MM.1S (cell line): Measurements from ENCODE around the gene IFT20.

Experiments used
- DNase-seq: peaks from one replicate; pipeline ENCODE4 v3.0.0-alpha.2; 2015
- H2AFZ ChIP-seq: fragments of 300-600 bp; sonication (generic); 2 replicates; pipeline ENCODE4 v1.6.0; 2016; ENCODE audit warnings: antibody characterized with exemption, low read length
- H3F3A ChIP-seq: fragments of 300-600 bp; sonication (generic); 2 replicates; pipeline ENCODE4 v1.6.1; 2016; ENCODE audit warnings: mild to moderate bottlenecking, antibody characterized with exemption, low read length, moderate library complexity, mixed read lengths; ENCODE audit not compliant: insufficient read depth
- H3K27ac ChIP-seq: fragments of 300-600 bp; sonication (generic); 2 replicates; pipeline ENCODE4 v1.5.1; 2016; ENCODE audit warnings: mild to moderate bottlenecking, low read length
- H3K27me3 ChIP-seq: fragments of 300-600 bp; sonication (generic); replicated peaks from 2 replicates; pipeline ENCODE4 v1.6.0; 2016; ENCODE audit warnings: low read length; ENCODE audit not compliant: insufficient read depth
- H3K36me3 ChIP-seq: fragments of 300-600 bp; sonication (generic); replicated peaks from 2 replicates; pipeline ENCODE4 v1.6.1; 2016; ENCODE audit warnings: mild to moderate bottlenecking, low read length, mixed read lengths; ENCODE audit not compliant: insufficient read depth
- H3K4me1 ChIP-seq: fragments of 300-600 bp; sonication (generic); 2 replicates; pipeline ENCODE4 v1.6.1; 2016; ENCODE audit warnings: low read length, mixed read lengths
- H3K4me2 ChIP-seq: fragments of 300-600 bp; sonication (generic); 2 replicates; pipeline ENCODE4 v1.6.0; 2016; ENCODE audit warnings: low read depth, low read length
- H3K4me3 ChIP-seq: fragments of 300-600 bp; sonication (generic); 2 replicates; pipeline ENCODE4 v1.5.1; 2016; ENCODE audit warnings: low read length, mixed read lengths
- H3K79me2 ChIP-seq: fragments of 300-600 bp; sonication (generic); 2 replicates; pipeline ENCODE4 v1.6.1; 2016; ENCODE audit warnings: mixed run types, low read length, mixed read lengths
- H3K9ac ChIP-seq: fragments of 300-600 bp; sonication (generic); 2 replicates; pipeline ENCODE4 v1.6.1; 2016; ENCODE audit warnings: low read length, mixed read lengths
- H3K9me2 ChIP-seq: fragments of 300-600 bp; sonication (generic); replicated peaks from 2 replicates; pipeline ENCODE4 v1.6.1; 2016; ENCODE audit warnings: mild to moderate bottlenecking, low read length, mixed read lengths; ENCODE audit not compliant: insufficient read depth
- H3K9me3 ChIP-seq: fragments of 300-600 bp; sonication (generic); replicated peaks from 2 replicates; pipeline ENCODE4 v1.6.1; 2016; ENCODE audit warnings: mild to moderate bottlenecking, low read length, mixed read lengths; ENCODE audit not compliant: insufficient read depth
- H4K20me1 ChIP-seq: fragments of 300-600 bp; sonication (generic); 2 replicates; pipeline ENCODE4 v1.6.1; 2016; ENCODE audit warnings: mild to moderate bottlenecking, low read length, moderate library complexity, mixed read lengths; ENCODE audit not compliant: insufficient read depth
- EZH2 ChIP-seq: fragments of 300-600 bp; sonication (generic); optimal IDR thresholded peaks from 2 replicates; pipeline ENCODE3; 2017; ENCODE audit warnings: low read depth, mild to moderate bottlenecking, antibody characterized with exemption, low read length, mixed read lengths
- EZH2phosphoT487 ChIP-seq: fragments of 300-600 bp; sonication (generic); IDR thresholded peaks from 2 replicates; pipeline ENCODE4 v1.6.1; 2018; ENCODE audit warnings: antibody characterized with exemption, low read length
- TF ChIP-seq, protein P1 (sequence below): fragments of 300-600 bp; sonication (generic); IDR thresholded peaks from 2 replicates; pipeline ENCODE4 v1.5.1; 2016; ENCODE audit warnings: antibody characterized with exemption, low read length, mixed read lengths

IFT20 gene

DNA sequence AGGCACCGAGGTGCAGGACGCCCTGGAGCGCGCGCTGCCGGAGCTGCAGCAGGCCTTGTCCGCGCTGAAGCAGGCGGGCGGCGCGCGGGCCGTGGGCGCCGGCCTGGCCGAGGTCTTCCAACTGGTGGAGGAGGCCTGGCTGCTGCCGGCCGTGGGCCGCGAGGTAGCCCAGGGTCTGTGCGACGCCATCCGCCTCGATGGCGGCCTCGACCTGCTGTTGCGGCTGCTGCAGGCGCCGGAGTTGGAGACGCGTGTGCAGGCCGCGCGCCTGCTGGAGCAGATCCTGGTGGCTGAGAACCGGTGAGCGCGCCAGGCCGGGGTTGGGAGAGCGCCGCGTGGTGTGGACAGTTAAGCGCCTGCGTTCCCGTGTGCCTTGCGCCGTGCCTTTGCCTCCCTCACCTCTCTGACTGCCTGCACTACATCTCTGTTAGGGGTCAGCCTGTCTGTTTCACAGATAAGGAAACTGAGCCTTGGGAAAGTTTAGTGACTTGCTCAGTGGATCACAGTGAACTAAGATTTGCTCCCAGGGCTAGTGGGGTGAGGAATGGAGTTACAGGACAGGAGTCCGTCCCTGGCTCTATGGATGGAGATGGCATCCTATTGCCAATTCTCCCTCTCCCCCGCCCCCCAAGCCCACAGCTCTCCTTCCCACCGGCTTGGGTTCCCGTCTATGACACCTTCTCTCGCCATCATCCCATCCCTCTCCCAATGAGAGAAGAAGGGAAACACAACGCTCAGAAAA lies 37.1 kb upstream of the IFT20 start:
- Histone ChIP-seq H3K9ac (peak overlapping the region; percentile 45; the same call in 1 of the 2 replicates), H4K20me1 (no peaks in the 10 kb centered on the region), H3K9me3 (no peaks in the 10 kb centered on the region), H3K4me1 (0 out of 2 replicates have a peak, but pooled peaks cover 4% of the 10 kb centered on the region), H3K4me3 (peak overlapping the region; percentile 85), H3K27ac (no peak overlapping the region), H3F3A (peaks cover 15% of the 10 kb centered on the region), H3K9me2 (no peaks in the 10 kb centered on the region), H3K36me3 (no peaks in the 10 kb centered on the region), H3K4me2 (peak overlapping the region; percentile 95), H3K27me3 (no peaks in the 10 kb centered on the region), H3K79me2 (no peaks in the 10 kb centered on the region), H2AFZ (peak overlapping the region; percentile 44)
- TF ChIP-seq EZH2phosphoT487 (no peak), EZH2 (no peak)
- TF ChIP-seq, protein P1, sequence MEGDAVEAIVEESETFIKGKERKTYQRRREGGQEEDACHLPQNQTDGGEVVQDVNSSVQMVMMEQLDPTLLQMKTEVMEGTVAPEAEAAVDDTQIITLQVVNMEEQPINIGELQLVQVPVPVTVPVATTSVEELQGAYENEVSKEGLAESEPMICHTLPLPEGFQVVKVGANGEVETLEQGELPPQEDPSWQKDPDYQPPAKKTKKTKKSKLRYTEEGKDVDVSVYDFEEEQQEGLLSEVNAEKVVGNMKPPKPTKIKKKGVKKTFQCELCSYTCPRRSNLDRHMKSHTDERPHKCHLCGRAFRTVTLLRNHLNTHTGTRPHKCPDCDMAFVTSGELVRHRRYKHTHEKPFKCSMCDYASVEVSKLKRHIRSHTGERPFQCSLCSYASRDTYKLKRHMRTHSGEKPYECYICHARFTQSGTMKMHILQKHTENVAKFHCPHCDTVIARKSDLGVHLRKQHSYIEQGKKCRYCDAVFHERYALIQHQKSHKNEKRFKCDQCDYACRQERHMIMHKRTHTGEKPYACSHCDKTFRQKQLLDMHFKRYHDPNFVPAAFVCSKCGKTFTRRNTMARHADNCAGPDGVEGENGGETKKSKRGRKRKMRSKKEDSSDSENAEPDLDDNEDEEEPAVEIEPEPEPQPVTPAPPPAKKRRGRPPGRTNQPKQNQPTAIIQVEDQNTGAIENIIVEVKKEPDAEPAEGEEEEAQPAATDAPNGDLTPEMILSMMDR: no peak
- no peak for DNase-seq

DNA sequence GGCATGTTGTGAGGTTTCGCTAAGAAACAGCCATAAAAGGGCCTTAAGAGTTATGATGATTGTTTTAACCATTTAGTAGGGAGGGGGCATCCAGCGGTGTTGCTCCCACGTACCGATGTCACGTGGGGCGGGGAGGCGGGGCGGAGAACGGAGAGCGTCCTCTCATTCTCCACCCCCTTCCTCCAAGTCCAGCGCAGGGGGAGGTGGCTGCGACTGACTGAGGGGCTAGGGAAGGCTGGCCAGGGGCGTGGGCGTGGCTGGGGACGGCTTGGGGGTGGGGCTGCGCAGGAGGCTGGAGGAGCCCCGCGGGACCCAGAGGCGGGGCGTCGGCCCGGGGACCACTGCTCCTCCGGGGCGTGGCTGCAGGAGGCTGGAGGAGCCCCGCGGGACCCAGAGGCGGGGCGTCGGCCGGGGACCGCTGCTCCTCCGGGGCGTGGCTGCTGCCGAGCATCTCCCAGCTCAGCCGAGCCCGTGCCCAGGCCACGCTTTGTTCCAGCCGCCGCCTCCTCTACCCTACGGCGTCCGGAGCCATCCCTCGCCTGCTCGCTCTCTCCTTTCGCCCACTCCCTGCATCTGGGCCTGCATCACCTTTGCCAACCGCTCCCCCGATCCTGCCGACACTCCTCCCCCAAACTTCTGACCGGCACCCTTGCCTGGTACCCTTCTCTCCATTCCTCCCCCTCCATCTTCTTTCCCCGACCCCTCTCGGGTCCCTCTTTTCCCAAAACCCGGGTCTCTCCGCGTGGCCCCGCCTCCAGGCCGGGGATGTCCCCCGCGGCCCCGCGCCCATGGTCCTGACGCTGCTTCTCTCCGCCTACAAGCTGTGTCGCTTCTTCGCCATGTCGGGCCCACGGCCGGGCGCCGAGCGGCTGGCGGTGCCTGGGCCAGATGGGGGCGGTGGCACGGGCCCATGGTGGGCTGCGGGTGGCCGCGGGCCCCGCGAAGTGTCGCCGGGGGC lies 36.3 kb upstream of the IFT20 start, which contains the start of gene SARM1:
TSS of gene SARM1 (plus strand) at position 450 of the 958 bp plus-strand sequence. CDS start at position 789, 339 bp downstream.
- DNase-seq: peak; percentile 78
- peak within 1 kb of the TSS; percentile 88 for H2AFZ ChIP-seq
- TF ChIP-seq EZH2 (no peak), EZH2phosphoT487 (no peak)
- TF ChIP-seq, protein P1: no peak

GRCh38 chr17:28370744-28371103 lies 35.5 kb upstream of the IFT20 start:
- Histone ChIP-seq H3K9me2 (no peaks in the 10 kb centered on the region), H3K27me3 (no peaks in the 10 kb centered on the region), H3K4me3 (no peak overlapping the region), H3K4me2 (peak overlapping the region; percentile 95; the same call in 1 of the 2 replicates), H3K4me1 (0 out of 2 replicates have a peak, but pooled peaks cover 4% of the 10 kb centered on the region), H2AFZ (peak overlapping the region; percentile 88; the same call in 1 of the 2 replicates), H3K27ac (no peak overlapping the region), H4K20me1 (no peaks in the 10 kb centered on the region), H3F3A (peaks cover 15% of the 10 kb centered on the region), H3K36me3 (no peaks in the 10 kb centered on the region), H3K9me3 (no peaks in the 10 kb centered on the region), H3K9ac (no peak overlapping the region), H3K79me2 (no peaks in the 10 kb centered on the region)
- no peak for TF ChIP-seq EZH2
- TF ChIP-seq, protein P1: no peak
- no peak for TF ChIP-seq EZH2phosphoT487
- no peak for DNase-seq

More for the DNA sequence above, 36.3 kb upstream of the IFT20 start, which contains the start of gene SARM1:
- Histone ChIP-seq H3K36me3 (no peaks in the 10 kb centered on the region), H3K4me1 (0 out of 2 replicates have a peak, but pooled peaks cover 4% of the 10 kb centered on the region), H3K79me2 (no peaks in the 10 kb centered on the region), H4K20me1 (no peaks in the 10 kb centered on the region), H3F3A (peaks cover 15% of the 10 kb centered on the region), H3K9me3 (no peaks in the 10 kb centered on the region), H3K4me3 (peak within 1 kb of the TSS; percentile 85), H3K9ac (peak within 1 kb of the TSS; percentile 45), H3K27me3 (no peaks in the 10 kb centered on the region), H3K4me2 (peak within 1 kb of the TSS; percentile 95), H3K9me2 (no peaks in the 10 kb centered on the region), H3K27ac (no peak within 1 kb of the TSS)
